CD4-positive, alpha-beta T cell treated with Interleukin-6 at 100 ng/mL for 8 hours (primary cell): ENCODE data around the gene GPN2.

Experiments
- DNase-seq: peaks from one replicate; pipeline ENCODE4 v3.0.0-alpha.2; 2020; ENCODE audit warnings: mixed read lengths, low spot score

GPN2 gene

DNA sequence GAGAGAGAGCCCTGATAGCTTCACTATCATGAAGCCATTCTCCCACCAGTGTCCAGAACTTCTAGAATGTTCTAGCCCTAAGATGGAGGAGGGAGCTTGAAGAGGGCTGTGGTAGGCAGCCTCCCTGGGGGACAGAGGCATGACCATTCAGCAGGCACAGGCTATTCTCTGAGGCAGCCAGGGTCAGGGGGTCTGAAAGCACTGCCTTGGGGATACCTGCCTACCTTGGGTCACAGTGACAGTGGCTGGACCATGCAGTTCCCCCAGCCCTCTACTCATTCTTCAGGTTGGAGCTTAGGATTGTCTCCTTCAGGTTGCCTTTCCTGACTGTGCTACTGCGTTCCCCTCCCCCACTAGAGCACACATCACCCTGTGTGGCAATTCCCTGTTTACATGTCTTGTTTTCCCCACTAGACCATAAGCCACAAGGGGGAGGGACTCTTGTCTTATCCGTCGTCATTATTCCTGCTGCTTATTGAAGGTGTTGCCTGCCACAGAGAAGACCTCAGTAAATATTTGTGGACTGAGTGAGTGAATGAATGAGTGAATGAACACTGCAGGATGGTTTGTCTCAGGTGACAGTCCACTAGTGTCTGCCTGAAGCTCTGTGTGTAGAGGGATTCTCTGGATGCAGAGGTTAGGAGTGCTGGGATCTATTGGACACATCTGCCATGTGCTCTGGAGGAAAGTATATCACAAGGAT lies 58.4 kb downstream of the GPN2 start:
- no peak for DNase-seq

- no peak for DNase-seq
Observed at GRCh38 chr1:26831059-26831458, 59.0 kb downstream of the GPN2 start.

DNA sequence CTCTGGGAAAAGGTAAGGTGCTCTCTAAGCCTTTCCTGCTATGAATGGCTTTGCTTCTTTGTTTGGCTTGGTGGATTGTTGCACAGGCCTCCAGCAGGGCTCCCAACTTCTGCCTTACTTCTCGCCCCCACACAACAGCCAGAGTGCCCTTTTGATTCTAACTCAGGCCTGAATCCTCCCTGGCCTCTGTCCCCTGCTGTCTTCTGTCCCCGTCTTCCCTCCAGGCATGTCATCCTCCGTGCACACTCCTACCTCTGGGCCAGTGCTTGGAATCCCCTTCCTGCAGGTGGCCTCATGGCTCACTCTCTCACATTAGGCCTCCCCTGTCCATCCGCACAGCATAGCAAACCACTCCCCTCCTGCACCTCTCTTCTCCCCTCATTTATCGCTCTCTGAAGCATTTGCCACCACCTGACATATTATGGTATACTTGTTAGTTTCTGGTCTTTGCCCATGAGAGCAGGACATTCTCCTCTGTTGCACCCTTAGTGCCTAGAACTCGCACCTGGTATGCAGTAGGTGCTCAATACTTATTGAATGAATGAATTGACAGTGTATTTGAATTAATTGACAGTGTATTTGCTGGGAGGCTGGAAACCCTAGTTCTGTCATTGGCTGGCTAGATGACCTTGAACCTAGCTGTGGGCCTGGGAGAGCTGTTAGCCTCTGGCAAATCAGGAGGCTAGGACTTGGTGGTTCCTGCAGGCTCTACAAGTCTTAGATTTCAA lies 60.7 kb downstream of the GPN2 start:
- DNase-seq, result no peak

DNA sequence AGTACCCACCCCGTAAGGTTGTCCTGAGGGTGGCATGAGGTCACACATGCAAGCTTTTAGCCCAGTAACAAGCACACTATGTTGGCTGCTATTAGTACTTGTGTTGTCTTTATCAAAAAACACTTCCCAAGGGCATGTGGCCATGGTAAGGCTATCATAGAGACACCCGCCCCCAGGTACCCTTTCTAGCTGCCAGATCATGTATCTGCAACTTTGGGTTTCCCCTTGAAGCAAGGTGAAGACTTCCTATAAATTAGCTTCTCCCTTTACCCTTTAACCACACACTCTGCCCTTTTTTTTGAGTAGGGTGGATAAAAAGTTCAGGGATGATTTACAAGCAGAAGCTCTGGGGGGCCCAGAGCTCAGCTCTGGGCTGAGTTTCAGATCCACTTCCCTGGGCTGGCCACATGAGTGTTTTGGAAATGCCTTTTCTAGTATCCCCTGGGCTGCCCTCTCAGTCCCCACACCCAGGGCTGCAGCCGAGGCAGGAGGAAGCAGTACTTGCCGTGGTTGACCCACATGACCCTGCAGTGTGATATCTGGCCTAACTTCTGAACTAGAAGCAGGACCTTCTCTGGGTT lies 61.6 kb downstream of the GPN2 start:
- no peak for DNase-seq

- DNase-seq, result no peak
Observed at GRCh38 chr1:26827663-26828062, 62.4 kb downstream of the GPN2 start.

DNA sequence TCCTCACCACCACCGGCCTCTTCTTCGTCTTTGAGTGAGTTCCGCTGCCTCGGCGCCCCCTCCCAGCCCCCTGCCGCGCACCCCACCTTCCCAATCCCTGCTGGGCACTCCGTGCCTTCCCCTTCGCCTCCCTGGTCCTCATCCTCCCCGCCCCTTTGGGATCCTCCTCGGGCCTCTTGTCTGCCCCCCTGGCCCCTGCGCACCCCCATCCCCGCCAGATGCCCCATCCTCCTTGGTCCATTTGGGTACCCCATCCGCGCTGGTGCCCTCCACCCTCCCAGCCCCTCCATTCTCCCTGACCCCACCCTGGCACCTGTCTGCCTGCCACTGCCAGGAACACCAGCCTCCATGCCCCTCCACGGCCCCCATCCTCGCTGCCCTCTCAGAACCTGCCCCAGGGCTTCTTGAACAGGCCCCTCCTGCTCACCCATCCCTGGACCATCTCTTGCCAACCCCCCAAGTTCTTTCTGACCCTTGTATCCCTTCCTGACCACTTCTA lies 62.9 kb downstream of the GPN2 start:
- DNase-seq, result no peak

DNA sequence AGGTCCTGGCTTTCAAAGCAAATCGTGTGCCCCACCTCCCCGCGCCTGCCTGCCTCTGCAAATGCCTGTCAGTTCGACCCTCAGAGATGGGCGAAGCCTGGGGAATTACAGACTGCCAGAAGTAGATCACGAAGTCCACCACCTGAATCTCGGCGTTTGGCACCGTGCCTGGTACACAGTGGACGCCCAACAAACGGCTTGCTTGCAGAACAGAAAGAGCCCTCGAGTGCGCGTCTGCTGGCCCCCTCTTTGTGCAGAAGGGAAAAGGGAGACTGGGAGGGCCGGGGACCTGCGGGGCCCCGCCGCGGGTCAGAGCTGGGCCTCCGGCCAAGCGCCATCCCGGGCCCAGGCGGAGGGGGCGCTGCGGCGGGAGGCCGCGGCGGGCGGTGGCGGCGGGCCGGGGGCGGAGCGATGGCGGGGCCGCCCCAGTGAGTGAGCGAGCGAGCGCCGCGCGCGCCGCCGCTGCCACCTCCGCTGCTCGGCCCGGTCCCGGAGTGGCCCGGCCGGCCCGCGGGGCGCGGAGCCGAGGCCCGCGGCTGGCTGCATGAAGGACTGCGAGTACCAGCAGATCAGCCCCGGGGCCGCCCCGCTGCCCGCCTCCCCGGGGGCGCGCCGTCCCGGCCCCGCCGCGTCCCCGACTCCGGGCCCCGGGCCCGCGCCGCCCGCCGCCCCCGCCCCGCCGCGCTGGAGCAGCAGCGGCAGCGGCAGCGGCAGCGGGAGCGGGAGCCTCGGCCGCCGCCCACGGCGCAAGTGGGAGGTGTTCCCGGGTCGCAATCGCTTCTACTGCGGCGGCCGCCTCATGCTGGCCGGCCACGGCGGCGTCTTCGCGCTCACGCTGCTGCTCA lies 63.6 kb downstream of the GPN2 start, which contains the start of gene ZDHHC18:
Gene ZDHHC18 (plus strand): TSS at position 428 of the 845 bp plus-strand sequence. CDS start 117 bp downstream, at position 545.
- DNase-seq, result peak; percentile 60
